Cardiac septum (tissue), 1 donor: ENCODE results near the gene EDEM3. TPM values are rescaled to one million over a fixed set of nuclear protein-coding genes. Genes with fewer than 3 reads are reported as not detected.
"Not testable (repeated sequence)": the region's sequence is repeated elsewhere in the genome, so short reads cannot be mapped to it uniquely, and the experiment has no call there.

Experiments
- DNase-seq: peaks from one replicate; pipeline ENCODE4 v3.0.0-alpha.2; 2020; ENCODE audit warnings: low spot score
- intact Hi-C: fragments of 100-400 bp; cut with DNase I; formaldehyde crosslinking; loops from one replicate; pipeline ENCODE4 v1.14.0; 2022
- long read RNA-seq: library from polyadenylated mRNA; unstranded; transcript quantifications from one replicate; pipeline ENCODE4 v2.0.0, GENCODE V29; 2021
- total RNA-seq: library from RNA; stranded (reverse); fragmentation: NEBNext Ultra II Directional; extraction: Animal tissue kit (Norgen Biotek cat#: 25700); gene quantifications from one replicate; pipeline ENCODE4 v1.2.1, GENCODE V29; 2021
- donor health status: DM: no; HTN: no; CAD: no.

EDEM3 gene, protein sequence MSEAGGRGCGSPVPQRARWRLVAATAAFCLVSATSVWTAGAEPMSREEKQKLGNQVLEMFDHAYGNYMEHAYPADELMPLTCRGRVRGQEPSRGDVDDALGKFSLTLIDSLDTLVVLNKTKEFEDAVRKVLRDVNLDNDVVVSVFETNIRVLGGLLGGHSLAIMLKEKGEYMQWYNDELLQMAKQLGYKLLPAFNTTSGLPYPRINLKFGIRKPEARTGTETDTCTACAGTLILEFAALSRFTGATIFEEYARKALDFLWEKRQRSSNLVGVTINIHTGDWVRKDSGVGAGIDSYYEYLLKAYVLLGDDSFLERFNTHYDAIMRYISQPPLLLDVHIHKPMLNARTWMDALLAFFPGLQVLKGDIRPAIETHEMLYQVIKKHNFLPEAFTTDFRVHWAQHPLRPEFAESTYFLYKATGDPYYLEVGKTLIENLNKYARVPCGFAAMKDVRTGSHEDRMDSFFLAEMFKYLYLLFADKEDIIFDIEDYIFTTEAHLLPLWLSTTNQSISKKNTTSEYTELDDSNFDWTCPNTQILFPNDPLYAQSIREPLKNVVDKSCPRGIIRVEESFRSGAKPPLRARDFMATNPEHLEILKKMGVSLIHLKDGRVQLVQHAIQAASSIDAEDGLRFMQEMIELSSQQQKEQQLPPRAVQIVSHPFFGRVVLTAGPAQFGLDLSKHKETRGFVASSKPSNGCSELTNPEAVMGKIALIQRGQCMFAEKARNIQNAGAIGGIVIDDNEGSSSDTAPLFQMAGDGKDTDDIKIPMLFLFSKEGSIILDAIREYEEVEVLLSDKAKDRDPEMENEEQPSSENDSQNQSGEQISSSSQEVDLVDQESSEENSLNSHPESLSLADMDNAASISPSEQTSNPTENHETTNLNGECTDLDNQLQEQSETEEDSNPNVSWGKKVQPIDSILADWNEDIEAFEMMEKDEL
- 18.5 TPM for total RNA-seq
- long read RNA-seq, full-length matches to known transcripts, result 6 of 11 reads
- long read RNA-seq, partial matches to known transcripts, result 0 of 11 reads
- long read RNA-seq, other reads (novel, unspliced or antisense), result 5 of 11 reads

DNA sequence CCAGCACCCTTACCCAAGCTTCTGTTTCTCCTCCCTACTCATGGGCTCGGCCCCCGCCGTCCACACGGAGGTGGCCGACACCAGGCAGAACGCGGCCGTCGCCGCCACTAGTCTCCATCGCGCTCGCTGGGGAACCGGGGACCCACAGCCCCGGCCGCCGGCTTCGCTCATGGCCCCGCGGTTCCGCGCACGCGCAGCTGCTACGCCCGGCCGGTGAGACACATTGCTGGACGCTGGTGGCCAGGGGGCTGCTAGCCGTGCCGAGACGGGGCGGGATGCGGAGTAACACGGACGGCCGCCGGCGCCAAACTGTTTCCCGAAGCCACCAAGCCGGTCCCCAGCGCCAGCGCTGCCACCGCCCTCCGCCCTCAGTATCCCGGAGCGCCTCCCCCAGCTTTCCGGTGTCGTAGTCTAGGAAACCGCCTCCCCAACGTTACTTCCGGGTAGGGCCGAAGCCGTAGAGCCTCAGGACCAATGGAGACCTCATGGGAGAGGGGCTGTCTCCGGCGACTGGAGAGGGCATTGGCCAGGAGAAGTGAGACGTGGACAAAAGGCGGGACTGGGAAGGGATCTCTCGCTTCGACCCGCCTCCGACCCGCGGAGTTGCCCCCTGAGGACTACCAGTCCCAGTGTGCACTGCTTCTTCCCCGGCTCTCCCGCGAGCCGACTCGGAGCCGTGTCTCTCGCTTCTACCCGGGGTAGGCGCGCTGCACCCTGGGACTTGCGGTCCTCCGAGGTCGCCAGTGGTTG lies at the start of gene EDEM3:
EDEM3 (minus strand) TSS at position 383 of the 750 bp plus-strand sequence; CDS start at position 171, 212 bp downstream.
- intact Hi-C loops, result loop anchor here (1.0 kb wide), 1 partner anchor 402 kb away; the partner anchor contains the start of gene TRMT1L
- DNase-seq, result peak; percentile 99

DNA sequence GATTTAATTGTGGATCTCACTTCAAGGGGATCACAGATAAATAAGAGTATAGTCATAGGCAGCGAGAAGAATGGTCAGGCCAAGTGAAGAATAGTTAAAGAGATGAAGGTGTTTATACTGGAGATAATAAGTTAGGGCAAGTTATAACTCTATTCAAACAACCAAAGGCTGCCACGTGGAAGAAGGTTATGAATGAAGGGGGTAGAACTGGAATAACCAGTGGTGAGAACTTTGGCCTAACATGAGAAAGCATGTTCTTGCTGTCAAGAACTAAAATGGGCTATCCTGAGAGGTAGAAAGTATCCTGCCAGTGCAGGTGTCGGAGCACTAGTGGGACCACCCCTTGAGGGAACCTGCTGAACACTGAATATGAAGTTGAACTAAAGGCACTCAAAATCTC lies 49.6 kb upstream of the EDEM3 start:
- no peak for DNase-seq
- intact Hi-C loops, result no loop called here

DNA sequence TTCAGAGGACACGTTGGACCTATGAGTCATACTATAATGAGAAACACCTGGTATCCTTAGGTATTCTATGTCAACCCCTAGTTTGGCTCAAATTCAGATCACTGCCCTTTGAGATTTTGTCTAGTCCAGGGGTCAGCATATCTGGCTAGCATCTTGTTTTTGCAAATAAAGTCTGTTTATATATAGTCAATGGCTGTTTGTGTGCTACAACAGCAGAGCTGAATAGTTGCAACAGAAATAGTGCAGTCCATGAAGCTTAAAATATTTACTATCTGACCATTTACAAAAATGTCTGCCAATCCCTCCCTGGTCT lies 48.5 kb upstream of the EDEM3 start:
- no peak for DNase-seq
- intact Hi-C loops, result no loop called here

DNA sequence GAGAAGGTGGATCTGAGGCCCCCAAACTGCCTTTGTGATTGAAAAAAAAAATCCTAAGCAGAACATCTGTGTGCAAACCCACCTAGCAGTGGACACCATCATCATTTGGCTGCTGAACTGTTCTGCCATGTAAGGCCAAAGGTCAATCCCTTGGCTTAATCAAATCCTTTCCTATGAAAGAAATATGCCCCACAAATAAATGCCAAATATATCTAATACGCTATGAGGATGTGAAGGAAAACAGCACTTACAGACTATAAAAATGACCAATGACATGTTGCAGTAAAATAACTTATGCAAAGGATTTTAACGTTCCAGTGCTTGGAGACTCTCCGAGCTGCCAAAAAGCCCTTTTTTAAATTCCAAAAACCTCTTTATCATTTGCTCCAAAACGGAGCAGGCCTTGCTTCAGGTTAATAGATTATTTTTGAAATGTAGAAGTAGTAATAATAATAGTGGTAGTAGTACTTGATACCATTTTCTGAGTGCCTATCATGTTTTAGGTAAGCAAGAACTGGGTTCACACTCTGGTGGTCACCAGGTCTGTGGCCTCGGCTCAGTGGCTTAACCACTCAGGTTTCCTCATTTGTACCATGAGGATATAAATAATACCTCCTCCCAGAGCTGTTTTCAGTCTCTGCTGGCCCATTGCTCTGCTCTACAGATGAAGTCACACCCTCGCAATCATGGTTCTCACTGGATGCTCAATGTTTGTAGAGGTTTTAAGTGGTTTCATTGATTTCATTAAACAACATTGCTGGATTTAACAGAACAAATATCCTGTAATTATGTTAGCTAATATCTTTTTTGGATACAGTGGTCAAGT lies 47.9 kb upstream of the EDEM3 start:
- intact Hi-C loops, result no loop called here
- DNase-seq, result no peak

DNA sequence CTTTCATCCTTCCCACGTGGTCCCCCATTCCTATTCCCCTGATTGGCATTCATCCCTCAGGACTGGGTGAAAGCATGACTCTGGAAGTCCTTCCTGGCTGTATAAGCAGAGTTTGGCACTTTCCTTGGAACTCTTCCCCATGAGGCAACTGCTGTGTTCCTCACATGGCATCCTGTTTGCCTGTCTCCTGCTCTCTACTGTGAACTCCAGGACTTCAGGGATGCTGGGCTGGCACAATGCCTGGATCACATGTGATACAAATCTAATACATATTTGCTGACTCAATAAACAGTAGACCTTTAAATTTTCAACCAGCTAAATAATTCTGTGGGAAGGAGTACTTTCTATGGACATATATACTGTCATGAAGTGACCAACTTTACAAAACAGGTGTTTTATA lies 46.8 kb upstream of the EDEM3 start:
- intact Hi-C loops, result no loop called here
- DNase-seq, result no peak

DNA sequence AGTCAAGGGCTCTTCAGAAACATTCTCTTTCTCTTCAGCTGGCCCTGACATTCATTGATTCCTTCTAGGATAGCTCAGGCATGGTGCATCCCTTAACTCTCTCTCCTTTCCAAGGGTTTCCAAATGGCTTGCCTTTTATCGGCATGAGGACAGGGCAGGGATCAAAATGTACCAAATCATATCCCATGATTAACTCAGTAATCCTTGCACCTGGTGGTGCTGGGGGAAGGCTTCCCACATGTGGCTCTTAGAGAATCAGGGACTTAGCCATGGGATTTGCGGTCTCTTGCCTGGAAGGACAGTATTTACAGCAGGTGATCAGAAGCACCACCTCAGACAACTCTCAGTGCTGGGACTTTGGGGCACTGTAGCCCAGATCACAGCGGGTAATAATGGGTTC lies 46.2 kb upstream of the EDEM3 start:
- intact Hi-C loops, result no loop called here
- no peak for DNase-seq

DNA sequence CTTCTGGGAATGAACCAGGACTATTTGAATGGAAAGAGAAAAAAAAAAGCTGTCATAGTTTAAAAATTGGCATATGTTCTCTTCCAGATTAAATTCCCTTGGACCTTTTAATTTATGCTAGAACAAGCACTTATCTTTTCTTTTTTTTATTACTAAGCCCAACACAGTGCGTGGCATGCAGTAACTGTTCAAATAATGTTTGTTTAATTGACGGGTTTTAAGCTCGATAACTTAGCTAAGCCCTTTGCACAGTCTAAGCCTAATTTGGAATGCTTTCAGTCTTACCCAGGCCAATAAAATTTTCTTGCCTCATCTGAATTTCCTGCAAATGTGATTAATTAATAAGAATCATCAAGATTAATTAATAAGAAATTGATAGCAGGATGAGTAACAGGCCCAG lies 39.3 kb upstream of the EDEM3 start:
- intact Hi-C loops, result no loop called here
- DNase-seq, result no peak

DNA sequence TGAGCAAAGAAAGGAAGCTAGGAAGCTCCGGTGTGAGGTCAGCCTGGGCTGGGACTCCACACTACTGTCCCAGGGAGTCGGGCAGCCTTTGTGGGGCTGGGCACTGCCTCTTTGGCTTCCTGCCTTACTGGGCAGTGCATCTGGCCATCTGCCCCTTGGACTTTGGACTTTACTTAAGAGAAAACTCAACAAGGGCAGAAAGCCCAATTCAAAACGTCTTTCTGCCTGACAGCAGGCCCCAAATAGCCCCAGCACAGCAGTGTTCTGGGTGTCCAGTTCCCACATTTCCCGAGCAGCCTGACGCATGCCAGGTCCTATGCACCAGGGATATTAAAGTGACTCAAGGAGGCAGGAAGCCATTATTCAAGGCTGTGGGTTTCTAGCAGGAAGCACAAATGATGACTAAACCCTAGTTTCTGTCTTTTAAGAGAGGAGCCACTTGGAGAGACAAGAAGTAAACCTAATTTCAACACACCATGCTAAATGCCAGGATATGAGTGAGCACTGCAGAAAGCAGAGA lies 37.9 kb upstream of the EDEM3 start:
- intact Hi-C loops, result no loop called here
- peak; percentile 78 for DNase-seq

DNA sequence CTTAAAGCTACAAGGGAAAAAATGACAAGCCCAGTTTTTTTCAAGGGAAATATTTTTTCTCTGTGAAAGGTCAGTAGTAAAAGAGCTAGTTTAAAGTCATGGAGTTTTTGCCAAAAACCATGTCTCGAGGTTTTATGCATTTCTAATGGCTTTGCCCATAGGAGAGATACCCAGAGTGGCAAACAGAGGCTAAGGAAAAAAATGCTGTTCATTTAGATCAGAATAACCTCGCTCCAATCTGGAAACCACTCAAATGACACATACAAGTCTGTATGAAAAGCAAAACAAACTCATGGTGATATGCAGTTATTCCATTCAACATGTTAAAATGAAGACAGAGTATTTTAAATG lies 36.9 kb upstream of the EDEM3 start:
- DNase-seq, result no peak
- intact Hi-C loops, result no loop called here

DNA sequence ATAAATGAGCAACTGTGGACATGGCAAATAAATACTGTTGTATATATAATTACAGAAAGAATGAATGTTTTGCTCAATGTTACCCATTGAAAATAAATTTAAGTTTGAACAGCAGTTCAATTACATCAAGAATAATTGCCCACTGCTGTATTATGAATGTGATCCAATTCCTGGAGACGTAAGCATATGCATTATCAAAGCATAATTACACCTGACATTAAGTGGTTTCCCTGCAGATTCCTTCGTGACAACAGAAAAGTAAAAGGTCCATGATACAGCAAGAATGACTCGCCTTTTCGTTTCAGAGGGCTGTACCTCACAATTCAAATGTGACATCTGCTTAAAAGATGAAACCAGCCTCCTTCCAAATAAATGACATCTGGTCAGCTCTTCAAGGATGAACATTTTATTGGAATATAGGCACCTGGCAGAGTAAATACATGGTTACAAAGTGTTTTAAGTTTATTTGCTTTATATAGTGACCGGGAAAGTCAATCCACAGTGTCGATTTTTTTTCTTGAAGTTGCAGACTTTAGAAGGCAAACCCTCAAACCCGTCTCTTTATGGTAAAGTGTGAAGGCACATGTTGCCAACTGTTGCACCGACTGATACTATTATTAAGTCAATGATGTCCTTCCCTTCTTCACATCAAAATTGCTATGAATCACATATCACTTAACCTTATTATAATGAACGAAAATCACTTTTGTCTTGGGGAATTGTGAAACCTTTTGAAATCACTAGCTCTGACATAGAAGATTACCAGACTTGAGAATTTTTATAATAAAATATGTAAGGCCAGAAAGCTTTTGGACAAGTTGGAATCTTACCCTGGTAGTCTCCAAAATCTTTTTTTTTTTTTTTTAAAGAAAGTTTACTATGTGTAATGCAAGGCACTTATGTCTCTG lies 36.2 kb upstream of the EDEM3 start:
- intact Hi-C loops, result no loop called here
- no peak for DNase-seq

DNA sequence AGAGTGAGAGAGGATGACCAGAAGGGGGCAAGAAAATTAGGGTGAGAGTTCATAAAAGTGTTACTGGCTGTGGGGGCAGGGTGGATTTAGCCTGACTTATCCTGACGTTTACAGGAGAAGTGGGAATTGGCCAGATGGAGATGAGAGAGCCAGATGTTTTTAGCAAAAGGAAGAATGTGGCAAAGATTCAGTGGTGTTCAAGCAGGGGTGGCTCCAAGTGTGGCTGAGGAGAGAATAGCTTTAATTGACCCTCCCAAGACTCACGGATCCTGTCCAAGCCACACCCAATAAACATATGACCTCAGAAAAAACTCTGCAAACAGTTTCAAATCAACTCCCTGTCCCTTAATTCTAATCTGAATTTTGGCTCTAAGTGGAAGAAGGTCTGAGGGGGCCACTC lies 35.2 kb upstream of the EDEM3 start:
- no peak for DNase-seq
- intact Hi-C loops, result no loop called here

DNA sequence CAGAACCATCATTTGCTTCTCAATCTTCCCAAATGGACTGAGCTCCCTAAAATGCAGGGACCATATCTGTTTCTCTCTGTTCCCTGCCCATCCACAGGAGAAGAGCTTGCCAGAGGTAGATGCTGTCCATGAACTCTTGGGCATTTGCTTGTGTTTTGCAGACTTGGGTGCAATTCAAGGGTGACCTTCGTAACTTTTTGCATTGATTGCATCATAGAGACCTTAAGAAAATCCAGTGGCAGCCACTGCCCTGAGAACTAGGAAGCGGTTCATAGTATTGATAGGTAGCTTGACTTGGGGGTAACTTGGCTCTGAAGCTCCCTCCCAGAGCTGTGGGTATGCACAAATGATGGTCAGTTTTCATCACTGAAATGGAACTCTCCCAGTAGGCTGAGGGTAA lies 34.3 kb upstream of the EDEM3 start:
- no peak for DNase-seq
- intact Hi-C loops, result no loop called here

DNA sequence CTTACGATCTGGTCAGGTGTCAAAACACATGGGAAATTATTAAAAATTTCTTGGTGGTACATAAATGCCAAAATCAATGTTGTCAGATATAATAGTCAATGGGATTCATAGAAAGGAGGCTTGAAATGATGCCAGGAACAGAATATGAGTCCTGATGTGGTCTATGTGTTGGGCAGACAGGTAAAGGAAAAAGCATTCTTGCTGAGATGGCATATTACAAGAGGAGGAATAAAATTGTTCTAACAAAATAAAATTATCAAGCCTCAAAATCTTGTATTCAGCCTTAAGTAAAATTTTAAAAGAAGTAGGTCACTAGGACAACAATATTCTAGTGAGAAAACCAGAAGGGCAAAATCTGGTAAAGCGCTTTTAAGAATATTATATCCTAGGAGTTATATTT lies 30.9 kb upstream of the EDEM3 start:
- no peak for DNase-seq
- intact Hi-C loops, result no loop called here

DNA sequence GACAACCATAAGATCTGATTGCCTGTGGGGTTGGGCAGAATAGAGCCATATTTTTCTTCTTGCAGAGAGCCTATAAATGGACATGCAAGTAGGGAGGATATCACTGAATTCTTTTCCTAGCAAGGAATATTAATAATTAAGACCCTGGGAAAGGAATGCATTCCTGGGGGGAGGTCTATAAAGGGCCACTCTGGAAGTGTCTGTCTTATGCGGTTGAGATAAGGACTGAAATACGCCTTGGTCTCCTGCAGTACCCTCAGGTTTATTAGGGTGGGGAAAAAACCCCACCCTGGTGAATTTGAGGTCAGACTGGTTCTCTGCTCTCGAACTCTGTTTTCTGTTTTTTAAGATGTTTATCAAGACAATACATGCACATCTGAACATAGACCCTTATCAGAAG lies 29.1 kb upstream of the EDEM3 start:
- intact Hi-C loops, result not testable (repeated sequence)

DNA sequence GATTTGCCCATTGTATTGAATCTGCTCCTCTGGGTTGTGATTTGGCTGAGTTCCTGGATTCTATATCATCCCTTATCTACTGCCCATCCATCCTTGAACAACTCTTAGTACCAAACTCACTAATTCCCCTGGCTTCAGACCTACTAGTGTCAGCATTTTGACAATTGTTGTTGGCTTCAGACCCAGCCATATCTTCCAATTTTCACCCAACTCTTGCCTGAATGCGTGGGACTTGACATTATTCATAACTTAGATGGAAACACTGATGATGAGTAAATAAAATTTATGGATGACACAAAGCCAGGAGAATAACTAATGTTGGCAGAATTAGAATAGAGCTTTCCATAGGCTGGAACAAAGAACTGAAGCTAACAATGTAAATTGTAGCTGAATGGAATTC lies 27.3 kb upstream of the EDEM3 start:
- DNase-seq, result no peak
- intact Hi-C loops, result no loop called here

More for the DNA sequence above, 29.1 kb upstream of the EDEM3 start:
- not testable (repeated sequence) for DNase-seq

DNA sequence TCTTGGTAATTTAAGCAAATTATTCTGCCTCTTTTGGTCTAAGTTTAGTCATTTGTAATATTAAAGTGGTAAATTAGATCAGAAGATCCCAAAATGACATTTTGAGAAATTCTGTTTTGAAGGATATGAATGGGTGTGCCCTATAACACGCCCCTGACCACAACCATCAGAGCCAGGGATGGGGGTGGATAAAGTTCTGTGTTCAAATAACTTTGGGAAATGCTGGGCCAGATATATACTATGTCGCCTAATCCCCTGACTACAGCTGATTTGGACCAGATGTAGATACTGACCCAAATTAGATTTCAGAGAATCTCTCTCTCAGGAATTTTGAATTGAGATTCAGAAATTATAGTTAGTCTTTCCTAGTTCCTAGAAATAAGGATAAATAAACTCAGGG lies 21.2 kb upstream of the EDEM3 start:
- intact Hi-C loops, result no loop called here
- no peak for DNase-seq

DNA sequence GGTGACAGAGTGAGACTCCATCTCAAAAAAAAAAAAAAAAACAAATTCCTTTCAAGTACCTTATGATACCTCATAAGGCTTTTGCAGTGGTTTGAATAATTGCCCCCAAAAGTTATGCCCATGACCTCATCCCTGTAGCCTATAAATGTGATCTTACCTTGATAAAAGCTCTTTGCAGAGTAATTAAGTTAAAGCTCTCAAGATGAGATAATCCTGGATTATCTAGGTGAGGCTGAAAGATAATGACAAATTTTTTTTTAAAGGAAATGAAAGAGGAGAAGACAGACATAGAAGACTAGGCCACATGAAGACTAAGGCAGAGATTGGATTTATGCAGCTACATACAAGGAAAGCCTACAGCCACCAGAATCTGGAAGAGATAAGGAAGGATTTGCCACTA lies 20.7 kb upstream of the EDEM3 start:
- DNase-seq, result no peak
- intact Hi-C loops, result no loop called here

DNA sequence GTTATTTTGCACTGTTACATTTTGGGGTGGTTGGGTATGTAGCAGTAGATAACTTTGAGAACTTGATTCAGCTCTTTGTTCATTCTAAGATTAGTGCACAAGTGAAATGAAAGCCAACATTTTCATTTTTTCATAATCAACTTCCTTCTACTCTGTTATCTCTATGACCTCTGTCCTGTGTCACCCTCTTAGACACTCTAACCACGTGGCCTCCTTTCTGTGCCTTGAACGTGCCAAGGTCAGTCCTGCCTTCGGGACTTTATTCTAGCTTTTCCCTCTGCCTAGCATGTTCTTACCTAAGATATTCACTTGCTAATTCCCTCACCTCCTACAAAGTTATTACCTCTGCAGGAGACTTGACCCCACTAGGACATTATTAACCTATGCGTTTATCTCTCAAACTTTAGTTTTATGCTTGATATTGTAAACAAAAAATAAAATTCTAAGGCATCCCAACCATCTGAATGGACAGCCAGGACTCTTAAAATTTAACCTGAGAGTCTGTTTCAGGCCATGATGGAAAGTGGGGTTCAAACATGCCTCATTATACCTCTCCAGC lies 19.2 kb upstream of the EDEM3 start:
- no peak for DNase-seq
- intact Hi-C loops, result no loop called here
